Endothelial cell of umbilical vein (primary cell): Measurements from ENCODE around the gene ITPR2. TPM values are rescaled to one million over a fixed set of nuclear protein-coding genes. Genes with fewer than 3 reads are reported as not detected.

ENCODE experiments used
- BruUV-seq: library from RNA; stranded (reverse); fragments of 400-500 nt; replicated peaks from 2 replicates; lab custom pipeline; 2021; lab: Mats Ljungman, UMichigan
- CTCF ChIA-PET: fragments of 300-600, 350-600 bp; sonication (Branson Sonifier 250); formaldehyde crosslinking; loops from one replicate; lab custom pipeline; 2021; ENCODE audit warnings: antibody characterized with exemption, inconsistent platforms; lab: Charles Lee
- POLR2A ChIA-PET: fragments of 300-600, 350-600 bp; sonication (Branson Sonifier 250); formaldehyde crosslinking; loops from one replicate; lab custom pipeline; 2021; ENCODE audit warnings: antibody characterized with exemption, inconsistent platforms; lab: Charles Lee
- DNase-seq: peaks from one replicate; pipeline ENCODE4 v3.0.0-alpha.2; 2011; ENCODE audit warnings: low read depth, low spot score
- FAIRE-seq: peaks from 2 replicates; lab custom pipeline; 2011; peaks lifted over from hg19 to GRCh38; lab: Jason Lieb, UNC
- H2AFZ ChIP-seq: 2 replicates; pipeline ENCODE4 v1.6.0; 2012; ENCODE audit warnings: low read depth, low read length, control low read depth, inconsistent platforms
- H3K27ac ChIP-seq: 2 replicates; pipeline ENCODE4 v1.5.1; 2011; ENCODE audit warnings: low read depth, mild to moderate bottlenecking, control low read depth, low read length, moderate library complexity; ENCODE audit not compliant: insufficient read depth
- H3K27me3 ChIP-seq, 2 experiments: 2 replicates each; pipeline versions ENCODE4 v1.6.0 to v1.6.1; 2011; ENCODE audit warnings: low read length in 2 of 2, mixed read lengths in 1 of 2; ENCODE audit not compliant: control insufficient read depth in 2 of 2, insufficient read depth in 2 of 2
- H3K36me3 ChIP-seq, 2 experiments: 2 replicates in 1 of 2; 3 replicates in 1 of 2; pipeline ENCODE4 v1.5.1; 2011; ENCODE audit warnings: low read length in 2 of 2, mild to moderate bottlenecking in 1 of 2, moderate library complexity in 1 of 2; ENCODE audit not compliant: control insufficient read depth in 2 of 2, insufficient read depth in 2 of 2; ENCODE audit errors: extremely low read depth in 1 of 2
- H3K4me1 ChIP-seq: 3 replicates; pipeline ENCODE4 v1.5.1; 2011; ENCODE audit warnings: mild to moderate bottlenecking, low read length; ENCODE audit not compliant: control insufficient read depth, insufficient read depth; ENCODE audit errors: extremely low read depth
- H3K4me2 ChIP-seq: 2 replicates; pipeline ENCODE4 v1.6.1; 2011; ENCODE audit warnings: low read length, control low read depth, mixed read lengths; ENCODE audit not compliant: insufficient read depth
- H3K4me3 ChIP-seq, 3 experiments: fragments of 200-600 bp in 1 of 3; sonication (generic), shearing (Covaris generic) in 1 of 3; replicated peaks in 1 of 3; 2 replicates each; pipeline ENCODE4 v1.5.1; 2011 to 2016; ENCODE audit warnings: control low read depth in 3 of 3, low read length in 3 of 3, mild to moderate bottlenecking in 2 of 3, inconsistent platforms in 1 of 3, low read depth in 1 of 3, moderate library complexity in 1 of 3; ENCODE audit not compliant: insufficient read depth in 1 of 3
- H3K79me2 ChIP-seq: 2 replicates; pipeline ENCODE4 v1.6.0; 2012; ENCODE audit warnings: low read length, inconsistent platforms; ENCODE audit not compliant: control insufficient read depth, insufficient read depth
- H3K9ac ChIP-seq: replicated peaks from 2 replicates; pipeline ENCODE3; 2011; ENCODE audit warnings: low read length, control low read depth; ENCODE audit not compliant: insufficient read depth; ENCODE audit errors: extremely low read depth
- H3K9me1 ChIP-seq: replicated peaks from 3 replicates; pipeline ENCODE4 v1.6.0; 2011; ENCODE audit warnings: mild to moderate bottlenecking, low read length; ENCODE audit not compliant: control insufficient read depth, insufficient read depth; ENCODE audit errors: extremely low read depth
- H3K9me3 ChIP-seq: replicated peaks from 2 replicates; pipeline ENCODE4 v1.5.1; 2012; ENCODE audit warnings: low read length, inconsistent platforms; ENCODE audit not compliant: control insufficient read depth, insufficient read depth
- H4K20me1 ChIP-seq: replicated peaks from 2 replicates; pipeline ENCODE3; 2011; ENCODE audit warnings: mild to moderate bottlenecking, low read length; ENCODE audit not compliant: control insufficient read depth, insufficient read depth; ENCODE audit errors: extremely low read depth
- CTCF ChIP-seq, 2 donors: IDR thresholded peaks; 1 replicate in 1 of 2; 2 replicates in 1 of 2; pipeline ENCODE4 v1.5.1; 2011; ENCODE audit warnings: low read length in 2 of 2, mild to moderate bottlenecking in 2 of 2, moderate library complexity in 2 of 2, control low read depth in 1 of 2, inconsistent platforms in 1 of 2, low read depth in 1 of 2; ENCODE audit not compliant: insufficient read depth in 1 of 2; ENCODE audit errors: extremely low read depth in 1 of 2
- EZH2 ChIP-seq: IDR thresholded peaks from 2 replicates; pipeline ENCODE4 v1.6.1; 2012; ENCODE audit warnings: borderline replicate concordance, low read depth, mild to moderate bottlenecking, moderate library complexity, low read length, inconsistent platforms; ENCODE audit not compliant: severe bottlenecking
- FOS ChIP-seq: IDR thresholded peaks from 2 replicates; pipeline ENCODE4 v1.6.1; 2011; ENCODE audit warnings: mild to moderate bottlenecking, low read length, moderate library complexity, borderline replicate concordance; ENCODE audit not compliant: insufficient read depth
- JUN ChIP-seq: IDR thresholded peaks from 2 replicates; pipeline ENCODE4 v1.6.1; 2011; ENCODE audit warnings: borderline replicate concordance, low read depth; ENCODE audit not compliant: insufficient read length, insufficient read depth
- MYC ChIP-seq: IDR thresholded peaks from one replicate; pipeline ENCODE4 v1.6.1; 2011; ENCODE audit warnings: mild to moderate bottlenecking, low read depth, low read length
- POLR2A ChIP-seq: IDR thresholded peaks from 2 replicates; pipeline ENCODE4 v1.6.1; 2012; ENCODE audit warnings: low read depth, mild to moderate bottlenecking, control low read depth, low read length
- POLR2AphosphoS5 ChIP-seq: IDR thresholded peaks from 2 replicates; pipeline ENCODE4 v1.6.1; 2012; ENCODE audit warnings: low read depth, mild to moderate bottlenecking, control low read depth, low read length, moderate library complexity; ENCODE audit not compliant: insufficient read depth
- dilution Hi-C: fragments of 300-500 bp; cut with MboI; formaldehyde crosslinking; loops from one replicate; pipeline ENCODE4 v1.15.0; 2019; ENCODE audit warnings: low sequenced_read_pairs; ENCODE audit not compliant: extremely low pct_ligation_motif_present
- intact Hi-C: fragments of 100-400 bp; cut with micrococcal nuclease; formaldehyde crosslinking; loops from one replicate; pipeline ENCODE4 v1.10.0; 2022
- polyA plus RNA-seq, 4 experiments: library from polyadenylated mRNA; depleted of rRNA in 3 of 4; stranded (reverse) in 3 of 4; unstranded in 1 of 4; fragments of >200 nt; gene quantifications; 2 replicates each; pipeline versions ENCODE4 v1.2.1 to v1.2.3, GENCODE V29; 2011 to 2012; ENCODE audit warnings: missing spikeins in 1 of 4
- total RNA-seq: library from RNA; stranded (reverse); gene quantifications from 2 replicates; pipeline ENCODE4 v1.2.3, GENCODE V29; 2021
- TF ChIP-seq, protein P1 (sequence below): IDR thresholded peaks from 2 replicates; pipeline ENCODE4 v1.6.1; 2011; ENCODE audit not compliant: insufficient read depth, insufficient read length

Gene ITPR2
- total and polyA plus RNA-seq, 2 donors (not counting 3 experiments of a cell fraction or from before 2014, with no cell fraction given), result 16.2 to 86.8 TPM

GRCh38 chr12:26783131-26783526 is 49.9 kb downstream of the ITPR2 start:
- BruUV-seq, result no TSS peak
- no peaks in the 10 kb centered on the region for H3K9me3 ChIP-seq
- intact Hi-C loops, result no loop called here

More at GRCh38 chr12:26783131-26783526, 49.9 kb downstream of the ITPR2 start:
- ChIA-PET CTCF (no interaction called here), POLR2A (no interaction called here)
- FAIRE-seq (no peak), DNase-seq (no peak)
- Histone ChIP-seq H3K4me3 (no peak overlapping the region), H3K4me1 (peaks cover 15% of the 10 kb centered on the region), H3K27me3 (no peaks in the 10 kb centered on the region), H3K36me3 (no peaks in the 10 kb centered on the region), H3K9me1 (no peaks in the 10 kb centered on the region), H3K79me2 (no peaks in the 10 kb centered on the region), H2AFZ (no peak overlapping the region), H3K27ac (no peak overlapping the region), H3K9ac (no peak overlapping the region), H3K4me2 (no peak overlapping the region), H4K20me1 (no peaks in the 10 kb centered on the region)
- TF ChIP-seq POLR2AphosphoS5 (no peak), POLR2A (no peak), CTCF (IDR thresholded peaks at IDR 0.05; ENCODE audit: extremely low read depth in 1 of 2, insufficient read depth in 1 of 2, low read depth in 1 of 2, low read length in 2 of 2) (no peak), EZH2 (no peak), MYC (no peak), JUN (no peak), FOS (no peak)
- TF ChIP-seq, protein P1, sequence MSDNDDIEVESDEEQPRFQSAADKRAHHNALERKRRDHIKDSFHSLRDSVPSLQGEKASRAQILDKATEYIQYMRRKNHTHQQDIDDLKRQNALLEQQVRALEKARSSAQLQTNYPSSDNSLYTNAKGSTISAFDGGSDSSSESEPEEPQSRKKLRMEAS, result no peak
- dilution Hi-C loops, result no loop called here
